Activated naive CD8-positive, alpha-beta T cell (primary cell): Measurements from ENCODE around the gene FSHB.
"Not testable (repeated sequence)": the region's sequence is repeated elsewhere in the genome, so short reads cannot be mapped to it uniquely, and the experiment has no call there.

Experiments used
- H3K27ac Mint-ChIP-seq: one replicate; pipeline ENCODE4 v1.8.0; 2021; ENCODE audit warnings: mixed read lengths
- H3K27me3 Mint-ChIP-seq: one replicate; pipeline ENCODE4 v1.8.0; 2021; ENCODE audit warnings: mixed read lengths
- H3K36me3 Mint-ChIP-seq: one replicate; pipeline ENCODE4 v1.8.0; 2021; ENCODE audit warnings: mixed read lengths
- H3K4me1 Mint-ChIP-seq: one replicate; pipeline ENCODE4 v1.8.0; 2021; ENCODE audit warnings: low read depth, mixed read lengths
- H3K4me3 Mint-ChIP-seq: one replicate; pipeline ENCODE4 v1.8.0; 2021; ENCODE audit warnings: mild to moderate bottlenecking, mixed read lengths
- H3K9me3 Mint-ChIP-seq: one replicate; pipeline ENCODE4 v1.8.0; 2021; ENCODE audit warnings: low read depth, mixed read lengths

The FSHB gene

GRCh38 chr11:30230714-30231113 is at the start of gene FSHB:
Gene FSHB (plus strand): TSS chr11:30231014. CDS start chr11:30231903, 889 bp downstream.
- no peak within 1 kb of the TSS for H3K4me3 Mint-ChIP-seq
- H3K4me1 Mint-ChIP-seq, result no peaks in the 10 kb centered on the region
- H3K27ac Mint-ChIP-seq, result no peak within 1 kb of the TSS
- peaks cover 11% of the 10 kb centered on the region for H3K27me3 Mint-ChIP-seq
- no peaks in the 10 kb centered on the region for H3K36me3 Mint-ChIP-seq
- H3K9me3 Mint-ChIP-seq, result no peaks in the 10 kb centered on the region

GRCh38 chr11:30186748-30187147 is 44.1 kb upstream of the FSHB start:
- Mint-ChIP-seq H3K4me3 (no peak overlapping the region), H3K27me3 (no peaks in the 10 kb centered on the region), H3K4me1 (no peaks in the 10 kb centered on the region), H3K27ac (no peak overlapping the region), H3K36me3 (no peaks in the 10 kb centered on the region), H3K9me3 (peaks cover 6% of the 10 kb centered on the region)

GRCh38 chr11:30192620-30193019 is 38.2 kb upstream of the FSHB start:
- Mint-ChIP-seq H3K27me3 (peaks cover 3% of the 10 kb centered on the region), H3K36me3 (no peaks in the 10 kb centered on the region), H3K4me3 (no peak overlapping the region), H3K9me3 (no peaks in the 10 kb centered on the region), H3K27ac (no peak overlapping the region), H3K4me1 (no peaks in the 10 kb centered on the region)

- Mint-ChIP-seq H3K4me1 (no peaks in the 10 kb centered on the region), H3K27me3 (peaks cover 3% of the 10 kb centered on the region), H3K27ac (no peak overlapping the region), H3K9me3 (no peaks in the 10 kb centered on the region), H3K36me3 (no peaks in the 10 kb centered on the region), H3K4me3 (no peak overlapping the region)
These were observed 34.2 kb upstream of the FSHB start for GRCh38 chr11:30196400-30197206.

- Mint-ChIP-seq H3K4me3 (no peak overlapping the region), H3K36me3 (no peaks in the 10 kb centered on the region), H3K9me3 (no peaks in the 10 kb centered on the region), H3K4me1 (no peaks in the 10 kb centered on the region), H3K27me3 (peaks cover 3% of the 10 kb centered on the region), H3K27ac (no peak overlapping the region)
These were observed 32.9 kb upstream of the FSHB start for GRCh38 chr11:30197869-30198268.

GRCh38 chr11:30202989-30203388 is 27.8 kb upstream of the FSHB start:
- not testable (repeated sequence) for H3K4me3 Mint-ChIP-seq, H3K27ac Mint-ChIP-seq, H3K36me3 Mint-ChIP-seq

GRCh38 chr11:30203850-30204249 is 27.0 kb upstream of the FSHB start:
- Mint-ChIP-seq H3K4me1 (peaks cover 7% of the 10 kb centered on the region), H3K4me3 (no peak overlapping the region), H3K36me3 (no peaks in the 10 kb centered on the region), H3K27me3 (no peaks in the 10 kb centered on the region), H3K9me3 (no peaks in the 10 kb centered on the region), H3K27ac (no peak overlapping the region)

More at GRCh38 chr11:30202989-30203388, 27.8 kb upstream of the FSHB start:
- not testable (repeated sequence) for H3K9me3 Mint-ChIP-seq, H3K4me1 Mint-ChIP-seq, H3K27me3 Mint-ChIP-seq

GRCh38 chr11:30206249-30206996 is 24.4 kb upstream of the FSHB start:
- H3K36me3 Mint-ChIP-seq, result no peaks in the 10 kb centered on the region
- no peak overlapping the region for H3K4me3 Mint-ChIP-seq
- no peak overlapping the region for H3K27ac Mint-ChIP-seq
- no peaks in the 10 kb centered on the region for H3K9me3 Mint-ChIP-seq
- H3K27me3 Mint-ChIP-seq, result no peaks in the 10 kb centered on the region
- H3K4me1 Mint-ChIP-seq, result peaks cover 7% of the 10 kb centered on the region

- H3K36me3 Mint-ChIP-seq, result no peaks in the 10 kb centered on the region
- peaks cover 7% of the 10 kb centered on the region for H3K4me1 Mint-ChIP-seq
- no peak overlapping the region for H3K27ac Mint-ChIP-seq
- H3K27me3 Mint-ChIP-seq, result no peaks in the 10 kb centered on the region
- no peak overlapping the region for H3K4me3 Mint-ChIP-seq
- no peaks in the 10 kb centered on the region for H3K9me3 Mint-ChIP-seq
These were observed 20.5 kb upstream of the FSHB start for GRCh38 chr11:30210357-30210756.

GRCh38 chr11:30216534-30216933 is 14.3 kb upstream of the FSHB start:
- Mint-ChIP-seq H3K27ac (no peak overlapping the region), H3K27me3 (no peaks in the 10 kb centered on the region), H3K36me3 (peaks cover 2% of the 10 kb centered on the region), H3K9me3 (no peaks in the 10 kb centered on the region), H3K4me1 (no peaks in the 10 kb centered on the region), H3K4me3 (no peak overlapping the region)

- Mint-ChIP-seq H3K9me3 (no peaks in the 10 kb centered on the region), H3K27me3 (no peaks in the 10 kb centered on the region), H3K36me3 (peaks cover 2% of the 10 kb centered on the region), H3K27ac (no peak overlapping the region), H3K4me1 (no peaks in the 10 kb centered on the region), H3K4me3 (no peak overlapping the region)
These were observed 12.5 kb upstream of the FSHB start for GRCh38 chr11:30218278-30218677.

GRCh38 chr11:30225642-30226041 is 5.2 kb upstream of the FSHB start:
- H3K9me3 Mint-ChIP-seq, result no peaks in the 10 kb centered on the region
- no peaks in the 10 kb centered on the region for H3K4me1 Mint-ChIP-seq
- no peak overlapping the region for H3K4me3 Mint-ChIP-seq
- no peaks in the 10 kb centered on the region for H3K36me3 Mint-ChIP-seq
- H3K27me3 Mint-ChIP-seq, result peaks cover 12% of the 10 kb centered on the region
- H3K27ac Mint-ChIP-seq, result no peak overlapping the region

GRCh38 chr11:30228323-30228884 is 2.4 kb upstream of the FSHB start:
- H3K36me3 Mint-ChIP-seq, result no peaks in the 10 kb centered on the region
- no peaks in the 10 kb centered on the region for H3K4me1 Mint-ChIP-seq
- no peaks in the 10 kb centered on the region for H3K9me3 Mint-ChIP-seq
- H3K27ac Mint-ChIP-seq, result no peak overlapping the region
- no peak overlapping the region for H3K4me3 Mint-ChIP-seq
- H3K27me3 Mint-ChIP-seq, result peaks cover 13% of the 10 kb centered on the region

GRCh38 chr11:30239025-30239424 is 8.2 kb downstream of the FSHB start:
- Mint-ChIP-seq H3K36me3 (no peaks in the 10 kb centered on the region), H3K27me3 (peaks cover 4% of the 10 kb centered on the region), H3K27ac (no peak overlapping the region), H3K9me3 (peaks cover 3% of the 10 kb centered on the region), H3K4me1 (no peaks in the 10 kb centered on the region), H3K4me3 (no peak overlapping the region)

- H3K27ac Mint-ChIP-seq, result no peak overlapping the region
- no peaks in the 10 kb centered on the region for H3K9me3 Mint-ChIP-seq
- peaks cover 6% of the 10 kb centered on the region for H3K27me3 Mint-ChIP-seq
- no peak overlapping the region for H3K4me3 Mint-ChIP-seq
- H3K4me1 Mint-ChIP-seq, result no peaks in the 10 kb centered on the region
- no peaks in the 10 kb centered on the region for H3K36me3 Mint-ChIP-seq
These were observed 13.5 kb downstream of the FSHB start for GRCh38 chr11:30244265-30244664.
